NCI-H748 treated with DMSO at 0.1 percent for 48 hours (cell line): Measurements from ENCODE around the gene FAM78B.

Source experiments
- DNase-seq: peaks from one replicate; lab custom pipeline; 2025; lab: John Stamatoyannopoulos, UW

The FAM78B gene

DNA sequence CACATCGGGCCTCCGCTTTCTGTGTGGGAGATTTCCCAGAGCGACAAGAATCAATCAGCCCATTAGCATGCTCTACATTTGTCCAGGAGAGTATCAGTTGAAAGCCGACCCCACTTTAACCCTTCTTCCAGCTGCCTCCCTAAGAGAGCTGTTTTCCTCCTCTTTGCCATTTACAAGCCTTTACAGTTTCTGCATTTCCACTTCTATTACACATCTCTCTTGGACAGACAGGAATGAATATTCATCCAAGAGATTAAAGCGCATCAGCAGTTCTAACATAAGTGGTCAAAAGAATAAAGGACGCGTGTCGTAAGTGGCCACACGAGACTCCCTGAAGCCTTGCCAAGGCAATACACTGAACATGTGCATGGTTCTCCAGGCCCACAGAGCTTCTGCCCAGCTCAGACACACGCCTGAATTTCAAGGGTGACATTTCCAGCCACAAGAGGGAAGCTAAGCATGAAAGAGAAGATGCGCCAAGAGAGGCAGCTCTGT, 47.3 kb downstream of the FAM78B start:
- DNase-seq = no peak

DNA sequence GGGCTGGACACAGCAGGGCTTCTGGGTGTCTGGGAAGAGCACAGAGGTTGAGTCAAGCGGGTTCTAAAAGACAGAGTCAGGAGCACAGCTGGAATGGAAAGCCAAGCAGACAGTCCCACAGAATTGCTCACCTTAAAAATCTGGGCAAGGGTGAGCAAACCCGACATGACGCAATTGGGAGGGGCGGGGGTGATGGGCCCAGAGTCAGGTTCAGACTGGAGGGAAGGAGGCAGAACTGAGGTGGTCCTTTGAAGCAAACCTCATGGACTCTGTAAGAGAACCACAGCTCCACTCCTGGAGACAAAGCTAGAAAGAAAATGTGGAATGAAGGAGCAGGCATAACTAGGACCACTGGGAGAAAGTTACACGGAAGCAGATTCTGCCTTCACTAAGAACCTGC, 49.0 kb downstream of the FAM78B start:
- DNase-seq = no peak

GRCh38 chr1:166116026-166116425, 50.8 kb downstream of the FAM78B start:
- no peak for DNase-seq

DNA sequence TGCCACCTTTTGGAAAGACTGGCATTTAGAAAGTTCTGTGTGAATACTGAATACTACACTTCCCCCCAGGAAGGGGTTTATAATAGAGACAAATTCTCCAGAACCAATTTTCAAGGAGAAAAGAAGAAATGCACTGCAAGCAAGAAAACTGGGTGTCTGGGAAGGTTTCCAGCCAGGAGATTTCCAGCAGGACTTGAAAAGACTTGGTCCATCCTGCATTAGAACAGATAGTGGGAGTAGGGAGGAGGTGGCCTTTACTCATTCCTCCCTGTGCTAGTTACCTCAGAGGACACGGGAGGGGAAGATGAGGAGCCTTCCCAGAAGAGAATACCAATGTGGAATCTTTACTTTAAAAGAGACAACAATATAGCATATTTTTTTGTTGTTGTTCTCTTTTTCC, 52.4 kb downstream of the FAM78B start:
- no peak for DNase-seq

GRCh38 chr1:166113630-166114029, 53.2 kb downstream of the FAM78B start:
- no peak for DNase-seq

GRCh38 chr1:166113031-166113430, 53.8 kb downstream of the FAM78B start:
- no peak for DNase-seq

DNA sequence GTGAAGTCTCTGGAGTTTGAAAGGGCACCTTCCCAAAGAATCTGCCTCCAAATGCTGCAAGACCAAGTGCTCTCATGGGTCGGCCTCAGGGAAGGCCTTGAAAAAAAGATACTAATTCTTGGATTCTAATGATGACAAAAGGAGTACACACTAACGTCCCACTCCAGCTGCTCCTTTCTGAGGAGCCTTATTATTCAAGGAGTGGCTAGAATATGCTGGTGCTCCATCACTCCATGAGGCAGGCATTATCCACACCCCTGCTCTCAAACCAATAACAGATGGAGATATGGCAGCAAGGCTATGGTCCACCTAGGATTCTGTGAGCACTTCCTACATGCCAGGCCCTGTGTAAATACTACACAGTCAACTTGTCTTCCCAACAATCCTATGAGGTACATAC, 54.4 kb downstream of the FAM78B start:
- no peak for DNase-seq

DNA sequence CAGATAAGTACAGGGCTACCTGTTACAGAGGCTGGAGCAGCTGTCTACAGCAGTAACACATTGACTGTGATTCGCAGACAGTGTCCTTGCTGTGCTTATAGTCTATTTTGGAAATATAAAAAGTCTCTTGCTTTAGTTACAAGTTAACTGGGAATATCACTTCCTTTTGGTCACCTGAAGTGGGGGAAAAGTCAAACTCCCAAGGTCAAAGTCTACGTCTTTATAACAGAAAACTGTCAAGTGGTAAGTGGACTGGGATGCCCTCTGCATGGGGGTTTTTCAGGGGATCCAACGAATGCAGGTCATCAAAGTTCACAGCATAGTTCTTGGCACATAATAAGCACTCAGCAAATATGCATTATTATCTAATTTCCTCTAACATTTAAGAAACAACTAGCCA, 55.4 kb downstream of the FAM78B start:
- DNase-seq = no peak

DNA sequence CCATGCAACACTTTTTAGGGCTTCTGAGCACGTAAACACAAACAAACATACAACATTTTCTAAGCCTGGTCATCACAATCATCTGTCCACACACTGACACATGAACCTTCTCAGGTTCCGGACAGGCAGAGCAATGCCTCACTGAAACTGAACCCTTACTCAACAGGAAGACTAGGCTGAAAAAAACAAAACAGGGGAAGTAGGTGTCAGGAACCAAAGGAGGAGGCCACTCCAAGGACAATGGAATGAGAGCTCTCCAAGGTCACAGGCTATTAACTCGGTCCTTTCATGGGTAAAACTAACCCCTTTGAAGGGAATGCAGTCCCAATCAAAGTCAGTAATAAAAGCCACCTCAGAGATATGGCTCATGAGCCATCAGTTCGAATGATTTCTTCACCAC, 76.6 kb downstream of the FAM78B start:
- no peak for DNase-seq

- DNase-seq = no peak
Measured at GRCh38 chr1:166089804-166090203, 77.0 kb downstream of the FAM78B start.

DNA sequence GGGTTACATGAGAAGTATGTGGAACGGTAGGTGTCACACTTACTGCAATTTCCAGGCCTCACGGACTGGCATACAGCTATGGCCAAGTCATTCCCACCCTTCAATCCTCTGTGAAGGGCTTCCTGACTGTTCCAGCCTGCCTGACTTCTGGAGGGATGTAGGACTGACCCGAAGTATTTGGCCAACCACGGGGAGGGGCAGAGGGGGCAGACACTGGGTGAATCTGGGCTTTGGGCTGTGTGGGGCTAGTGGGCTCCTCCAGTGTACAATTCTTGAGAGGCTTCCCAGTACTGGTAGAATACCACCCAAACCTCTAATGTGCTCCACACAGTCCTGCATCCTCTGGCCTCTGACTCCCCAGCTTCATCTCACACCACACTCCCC, 78.2 kb downstream of the FAM78B start:
- no peak for DNase-seq

- no peak for DNase-seq
Measured at GRCh38 chr1:166087734-166088571, 78.8 kb downstream of the FAM78B start.

DNA sequence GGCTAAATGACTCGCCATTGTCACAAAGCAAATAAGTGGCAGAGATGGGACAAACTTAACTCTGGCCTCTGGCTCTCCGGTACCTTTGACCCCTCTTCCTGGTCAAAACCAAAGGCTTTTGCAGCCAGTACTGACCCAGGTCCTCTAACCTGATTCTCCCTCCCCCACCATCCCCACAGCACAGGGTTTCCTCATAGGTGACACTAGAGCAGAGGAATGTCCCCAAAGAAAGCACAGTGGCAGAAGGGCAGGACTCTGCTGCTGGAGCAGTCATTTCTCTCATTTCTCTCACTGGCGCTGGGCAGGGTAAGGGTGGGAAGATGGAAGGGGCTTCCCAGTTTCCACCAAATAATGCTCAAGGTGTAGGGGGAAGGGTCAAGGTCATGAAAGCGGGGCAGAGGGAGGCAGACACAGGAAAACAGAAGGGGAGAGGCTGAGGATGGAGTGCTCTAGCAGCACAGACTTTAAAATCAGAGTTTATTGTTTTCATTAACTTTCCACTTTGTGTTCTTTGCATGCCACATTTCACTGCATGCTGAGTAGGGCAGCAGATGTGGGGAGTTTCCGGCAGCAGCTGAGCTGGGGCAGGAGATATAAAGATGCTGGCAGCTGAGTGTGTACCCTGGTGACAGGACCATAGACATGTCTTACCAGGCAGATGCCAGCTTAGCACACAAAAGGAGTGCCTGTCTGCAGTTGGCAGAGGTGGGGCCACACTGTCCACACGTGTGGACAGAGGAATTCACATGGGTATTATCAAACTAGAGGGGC, 80.5 kb downstream of the FAM78B start:
- DNase-seq = no peak

DNA sequence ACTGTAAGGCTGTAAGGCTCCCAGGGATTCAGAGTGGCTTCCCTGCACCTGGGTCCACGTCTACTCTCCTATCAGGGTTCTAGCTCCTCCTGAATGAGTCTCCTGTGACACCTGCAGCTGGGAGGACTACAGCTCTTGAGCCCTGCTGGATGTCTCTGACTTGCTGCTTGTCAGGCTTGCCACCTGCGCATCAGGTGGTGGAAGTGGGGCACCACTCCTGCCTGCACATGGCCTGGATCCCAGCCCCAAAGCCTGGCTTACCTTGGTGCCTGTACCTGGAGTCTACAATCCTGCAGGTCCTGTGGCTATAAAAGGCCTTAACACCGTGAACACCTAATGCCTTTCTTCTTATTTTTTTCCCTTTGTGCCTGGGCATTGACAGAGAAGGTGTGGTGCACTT, 82.2 kb downstream of the FAM78B start:
- DNase-seq = no peak

- DNase-seq = no peak
Measured at GRCh38 chr1:166083887-166084286, 82.9 kb downstream of the FAM78B start.

DNA sequence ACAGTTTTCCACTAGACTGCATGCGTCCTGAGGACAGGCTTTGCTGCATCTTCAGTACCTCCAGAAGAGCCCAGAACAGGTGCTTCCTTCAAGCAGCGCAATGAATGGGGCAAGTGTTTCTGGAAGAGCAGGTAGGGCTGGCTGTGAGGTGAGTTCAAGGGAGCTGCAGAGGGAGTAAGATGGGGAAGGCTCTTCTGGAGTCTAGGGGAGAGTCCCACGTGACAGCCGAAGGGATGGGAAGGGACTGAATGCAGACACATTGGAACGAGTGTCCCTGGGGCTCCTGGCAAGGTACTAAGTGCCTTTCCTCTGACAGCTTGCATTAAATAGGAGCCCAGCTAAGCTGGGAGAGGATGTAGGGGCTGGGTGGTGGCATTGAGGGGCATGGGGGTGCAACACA, 84.2 kb downstream of the FAM78B start:
- no peak for DNase-seq

DNA sequence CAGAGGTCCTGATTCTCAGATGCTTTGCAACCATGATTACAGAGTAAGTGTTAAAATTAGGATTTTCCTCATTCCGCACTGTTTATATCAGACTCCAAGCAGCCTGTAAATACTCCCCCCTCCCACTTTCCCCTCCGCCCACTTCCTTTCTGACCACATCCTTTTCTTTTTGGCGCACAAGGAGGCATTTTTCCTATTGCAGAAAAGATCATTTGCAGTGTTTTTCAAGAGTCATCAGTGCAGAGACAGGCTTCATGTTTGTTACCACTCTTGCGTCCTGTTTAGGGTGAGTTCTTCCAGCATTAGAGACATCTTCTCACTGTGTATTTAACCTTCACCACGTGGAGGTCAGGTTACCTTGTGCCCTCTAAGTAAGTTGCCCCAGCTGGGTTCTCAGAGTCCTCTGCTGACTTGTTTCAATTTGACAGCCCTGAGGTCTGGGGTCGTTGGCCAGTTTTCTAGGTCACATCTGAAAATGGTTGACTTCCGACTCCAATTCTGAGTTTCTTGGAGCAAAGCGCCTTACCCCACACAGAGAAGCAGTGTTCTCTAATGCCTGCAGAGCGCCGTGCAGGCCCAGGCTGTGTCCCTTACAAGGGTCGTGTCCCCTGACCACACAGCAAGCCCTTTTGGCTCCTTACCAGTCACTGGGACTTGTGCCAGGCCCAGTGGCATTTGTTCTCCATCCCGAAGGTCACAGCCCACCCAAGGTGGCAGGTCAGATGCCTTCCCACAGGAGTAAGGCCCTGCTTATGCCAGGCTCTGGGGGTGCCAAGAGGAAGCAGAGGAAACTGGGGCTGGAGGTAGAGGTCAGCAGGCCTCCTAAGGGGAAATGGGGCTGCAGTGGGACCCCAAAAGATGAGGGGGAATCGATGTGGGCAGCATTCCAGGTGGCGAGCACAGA, 85.6 kb downstream of the FAM78B start:
- DNase-seq = no peak

GRCh38 chr1:166080277-166080966, 86.4 kb downstream of the FAM78B start:
- DNase-seq = no peak

DNA sequence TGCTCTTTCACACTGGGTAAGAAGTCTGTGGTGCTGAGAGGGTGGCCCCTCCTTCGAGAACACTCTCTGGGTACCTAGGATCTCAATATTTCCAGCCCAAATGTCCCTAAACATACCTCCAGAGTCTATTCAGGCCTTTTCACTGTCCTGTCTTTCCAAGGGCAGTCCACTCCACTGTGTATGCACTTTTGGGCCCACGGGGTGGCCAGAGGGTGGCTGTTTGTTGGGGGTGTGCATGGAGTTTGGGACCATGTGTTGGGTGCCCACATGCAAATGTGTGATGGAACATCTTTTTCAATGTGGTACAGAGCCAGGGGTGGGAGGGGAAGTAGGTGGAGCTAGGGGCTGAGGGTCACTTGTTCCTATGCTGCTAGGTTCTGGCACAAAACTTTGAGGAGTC, 87.5 kb downstream of the FAM78B start:
- DNase-seq = no peak

DNA sequence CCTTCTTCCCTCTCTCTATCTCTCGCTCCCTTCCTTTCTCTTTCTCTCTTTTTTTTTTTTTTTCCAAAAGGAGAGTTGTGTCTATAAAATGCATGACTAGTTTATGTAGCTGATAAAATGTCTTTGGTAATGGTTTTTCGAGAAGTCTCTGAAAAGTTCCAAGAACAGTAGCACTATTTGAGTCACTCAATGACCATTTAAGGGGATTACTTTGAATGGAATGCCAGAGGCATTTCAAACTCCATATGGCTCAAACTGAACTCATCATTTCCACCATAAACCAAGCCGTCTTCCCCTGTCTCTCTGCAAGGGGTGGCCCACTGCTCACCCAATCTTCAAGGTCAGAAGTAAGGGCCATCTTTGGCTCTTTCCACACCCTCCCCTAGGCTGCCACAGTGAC, 93.3 kb downstream of the FAM78B start:
- no peak for DNase-seq

- no peak for DNase-seq
Measured at GRCh38 chr1:166069390-166069789, 97.4 kb downstream of the FAM78B start.

GRCh38 chr1:166066107-166066506, 100.7 kb downstream of the FAM78B start:
- no peak for DNase-seq
